HG03095 (cell line): ENCODE measurements around the gene BSPRY.

Source experiments
- ATAC-seq: cut with Tn5 transposase; IDR thresholded peaks from one replicate; pipeline ENCODE4 v1.9.1; 2021; ENCODE audit warnings: moderate library complexity; ENCODE audit not compliant: unreplicated experiment

BSPRY gene

DNA sequence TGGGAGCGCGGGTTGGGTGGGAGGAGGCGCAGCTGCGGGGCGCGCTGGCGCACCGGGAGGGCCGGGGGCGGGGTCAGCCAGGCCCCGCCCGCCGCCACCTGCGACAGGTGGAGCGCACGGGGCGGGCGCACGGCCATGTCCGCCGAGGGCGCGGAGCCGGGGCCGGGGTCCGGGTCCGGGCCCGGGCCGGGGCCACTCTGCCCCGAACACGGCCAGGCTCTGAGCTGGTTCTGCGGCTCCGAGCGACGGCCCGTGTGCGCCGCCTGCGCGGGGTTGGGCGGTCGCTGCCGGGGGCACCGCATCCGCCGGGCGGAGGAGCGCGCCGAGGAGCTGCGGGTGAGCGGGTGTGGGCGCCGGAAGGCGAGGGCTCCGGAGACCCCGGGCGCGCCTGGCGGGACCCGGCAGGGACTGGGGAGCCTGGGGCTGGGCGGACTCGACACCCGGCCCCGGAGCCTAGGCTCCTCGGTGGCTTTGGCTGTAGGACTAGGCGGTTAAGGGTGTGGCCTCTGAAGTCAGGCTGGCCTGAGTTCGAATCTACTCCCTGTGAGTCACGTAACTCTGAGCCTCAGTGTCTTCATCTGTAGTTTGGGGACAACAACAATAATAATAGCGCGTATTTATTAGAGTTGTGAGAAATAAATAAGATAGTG is at the start of gene BSPRY:
Gene BSPRY, plus strand, starts transcription at position 97 of the 650 bp plus-strand sequence. Its CDS starts 39 bp downstream, at position 136.
- no peak for ATAC-seq

DNA sequence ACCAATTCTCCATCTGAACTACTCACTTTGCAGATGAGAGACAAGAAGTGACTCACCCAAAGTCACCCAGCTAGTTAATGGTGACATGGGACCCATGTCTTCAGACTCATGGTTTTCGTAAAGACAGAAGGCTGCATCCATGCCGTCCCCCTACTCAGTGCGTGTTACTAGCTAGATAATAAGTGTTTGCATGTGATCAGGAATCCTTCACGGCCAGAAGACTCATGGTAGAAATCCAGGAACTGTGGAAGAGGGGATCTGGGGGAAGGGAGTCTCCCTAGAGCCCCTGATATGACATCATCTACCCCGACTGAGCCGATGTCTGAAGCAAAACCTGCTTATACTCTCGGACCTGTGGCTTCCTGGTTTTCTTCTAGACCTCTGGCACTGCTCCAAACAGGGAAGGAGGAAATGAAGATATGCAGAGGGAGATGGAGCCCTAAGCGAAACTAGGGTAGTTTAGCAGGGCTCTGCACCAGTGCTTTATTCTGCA is 49.5 kb upstream of the BSPRY start:
- ATAC-seq: no peak

DNA sequence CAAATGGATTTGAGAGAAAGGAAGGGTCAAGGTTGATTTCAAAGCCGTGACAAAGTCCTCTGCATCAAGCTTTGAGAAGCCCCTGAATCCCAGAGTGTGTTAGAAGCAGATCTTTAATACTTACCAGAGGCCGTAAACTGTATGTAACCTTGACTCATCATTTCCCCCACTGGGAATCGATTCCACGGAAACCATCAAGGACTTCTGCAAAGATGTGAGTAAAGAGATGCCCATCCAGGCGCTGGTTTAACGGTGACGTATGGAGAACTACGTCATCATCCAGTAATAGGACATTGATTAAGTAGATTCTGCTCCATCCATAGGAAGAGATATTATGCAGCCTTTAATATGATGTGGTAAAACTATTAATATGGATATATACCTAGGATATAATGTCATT is 47.8 kb upstream of the BSPRY start:
- no peak for ATAC-seq

DNA sequence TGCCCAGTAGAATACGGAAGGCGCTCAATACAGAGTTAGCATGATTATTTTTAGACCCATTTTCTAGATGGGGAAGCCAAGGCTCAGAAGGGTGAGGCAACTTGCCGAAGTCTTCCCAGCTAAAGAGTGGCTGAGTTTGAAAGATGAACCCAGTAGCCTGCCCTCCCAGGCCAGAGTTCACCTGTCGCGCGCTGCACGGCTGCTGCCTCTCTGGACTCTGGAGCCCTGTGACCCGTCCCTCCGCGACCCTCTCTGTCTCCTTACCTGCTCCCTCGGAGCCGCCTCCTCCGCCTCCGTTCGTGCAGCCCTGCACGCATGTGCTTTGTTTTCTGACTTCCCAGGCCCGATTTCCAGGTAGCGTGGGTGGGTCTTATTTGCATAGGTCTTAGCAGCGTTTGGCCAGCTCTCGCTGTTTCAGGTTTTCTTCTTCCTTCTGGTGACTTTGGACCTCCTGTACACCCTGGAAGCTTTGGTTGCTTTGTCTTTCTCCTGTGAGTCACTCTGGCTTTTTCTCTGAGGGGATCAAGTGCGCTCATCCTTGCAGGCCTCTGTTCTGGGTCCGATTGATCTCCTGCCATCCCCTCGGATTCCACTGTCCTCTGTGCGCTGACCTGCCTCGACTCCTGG is 46.4 kb upstream of the BSPRY start, which contains the start of gene RNF183:
Gene RNF183, minus strand, starts transcription at position 585 of the 627 bp plus-strand sequence. CDS start 5,192 bp downstream, outside the sequence.
- ATAC-seq: no peak

DNA sequence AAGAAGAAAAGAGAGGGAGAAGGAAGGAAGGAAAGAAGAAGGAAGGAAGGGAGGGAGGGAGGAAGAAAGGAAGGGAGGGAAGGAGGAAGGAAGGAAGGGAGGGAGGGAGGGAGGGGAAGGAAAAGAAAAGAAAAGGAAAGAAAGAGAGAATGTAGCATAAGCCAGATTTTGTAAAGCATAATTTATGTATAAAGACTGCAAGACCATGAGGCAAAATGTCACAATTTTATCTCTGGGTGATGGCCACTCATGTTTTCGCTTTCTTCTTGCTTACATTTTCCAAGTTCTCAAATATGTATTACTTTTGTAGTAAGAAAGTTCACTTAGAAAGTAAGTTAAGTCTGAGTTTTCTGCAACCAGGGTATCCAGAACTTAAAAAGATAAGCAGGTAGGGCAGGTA is 42.8 kb upstream of the BSPRY start:
- no peak for ATAC-seq

DNA sequence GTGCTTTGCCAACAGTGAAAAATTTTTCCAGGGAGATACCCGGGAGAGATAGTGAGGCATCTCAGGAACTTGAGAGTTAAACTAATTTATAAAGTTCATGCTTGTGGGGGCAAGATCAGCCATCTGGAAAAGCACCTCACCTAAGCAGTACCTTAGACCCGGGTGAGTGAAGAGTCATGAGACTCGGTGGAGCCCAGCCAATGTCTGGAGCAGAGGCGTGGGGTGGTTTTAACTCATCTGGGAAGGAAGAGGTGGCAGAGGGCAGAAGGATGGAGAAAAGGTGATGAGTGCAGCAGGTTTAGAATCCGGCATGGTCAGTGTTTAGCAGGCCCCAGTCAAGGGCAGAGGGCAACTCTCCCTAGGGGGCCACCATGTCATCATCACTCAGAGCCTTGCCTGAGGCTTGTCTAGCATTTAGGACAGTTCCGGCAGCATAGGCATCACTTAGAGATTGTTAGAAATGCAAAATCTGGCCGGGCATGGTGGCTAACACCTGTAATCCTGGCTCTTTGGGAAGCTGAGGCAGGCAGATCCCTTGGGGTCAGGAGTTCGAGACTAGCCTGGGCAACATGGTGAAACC is 41.9 kb upstream of the BSPRY start:
- ATAC-seq: no peak

DNA sequence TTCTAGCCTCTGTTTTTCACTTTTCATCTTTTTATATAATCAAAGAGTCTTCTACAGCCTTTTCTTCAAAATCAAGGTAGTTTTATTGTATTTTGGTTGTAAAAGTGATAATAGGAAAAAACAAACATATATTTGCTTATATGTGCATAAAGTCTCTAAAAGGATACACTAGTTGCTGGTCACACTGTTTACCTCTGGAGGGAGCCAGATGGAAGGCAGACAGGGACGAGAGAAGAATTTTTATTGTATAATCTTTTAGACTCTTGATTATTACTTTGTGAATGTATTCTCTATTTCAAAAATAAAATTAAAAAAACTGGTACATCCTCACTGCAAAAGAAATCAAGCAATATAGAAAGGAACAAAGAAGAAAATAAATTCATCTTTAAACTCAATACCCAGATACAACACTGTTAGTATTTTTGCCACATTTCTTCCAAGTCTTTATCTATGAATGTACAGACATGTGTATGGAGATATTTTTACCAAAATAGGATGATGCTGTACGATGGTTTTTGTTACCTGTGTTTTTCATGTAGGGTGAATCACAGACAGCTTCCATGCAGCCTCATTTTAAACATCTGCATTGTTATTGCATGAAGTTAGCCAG is 40.0 kb upstream of the BSPRY start:
- ATAC-seq: no peak

DNA sequence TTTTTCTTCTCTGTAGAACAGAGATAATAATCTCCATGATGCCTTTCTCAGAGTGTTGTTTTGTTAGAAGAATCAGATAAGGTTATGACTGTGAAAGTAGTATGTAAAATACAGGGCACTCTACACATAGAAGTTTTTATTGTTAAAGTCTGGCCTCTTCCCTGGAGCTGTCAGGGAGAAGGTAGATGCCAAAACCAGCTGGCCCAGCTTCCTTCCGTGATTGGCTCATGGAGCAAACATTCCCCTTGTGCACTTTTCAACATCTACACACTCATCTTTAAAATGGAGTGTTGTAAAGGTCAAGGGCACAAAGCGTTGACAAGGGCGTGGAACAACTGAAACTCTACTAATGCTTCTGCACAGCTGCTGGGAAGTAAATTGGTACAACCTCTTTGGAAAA is 38.8 kb upstream of the BSPRY start:
- no peak for ATAC-seq

DNA sequence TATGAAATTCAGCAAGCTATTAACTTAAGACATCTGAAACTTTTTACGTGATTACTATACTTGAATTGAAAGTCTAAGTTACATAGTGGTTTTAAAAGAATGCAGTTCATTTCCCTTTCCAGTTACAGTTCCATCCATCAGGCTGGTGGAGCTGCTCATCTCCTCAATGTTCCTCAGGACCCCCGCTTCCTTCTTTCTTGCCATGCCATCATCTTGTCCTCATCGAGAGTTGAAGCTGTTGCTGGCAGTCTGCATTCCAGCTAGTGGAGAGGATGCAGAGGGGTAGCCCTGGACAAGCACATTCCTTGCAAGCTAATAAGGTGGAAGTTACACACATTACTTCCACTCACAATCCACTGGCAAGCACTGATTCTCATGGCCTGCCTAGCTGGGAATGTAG is 37.4 kb upstream of the BSPRY start:
- ATAC-seq: no peak

DNA sequence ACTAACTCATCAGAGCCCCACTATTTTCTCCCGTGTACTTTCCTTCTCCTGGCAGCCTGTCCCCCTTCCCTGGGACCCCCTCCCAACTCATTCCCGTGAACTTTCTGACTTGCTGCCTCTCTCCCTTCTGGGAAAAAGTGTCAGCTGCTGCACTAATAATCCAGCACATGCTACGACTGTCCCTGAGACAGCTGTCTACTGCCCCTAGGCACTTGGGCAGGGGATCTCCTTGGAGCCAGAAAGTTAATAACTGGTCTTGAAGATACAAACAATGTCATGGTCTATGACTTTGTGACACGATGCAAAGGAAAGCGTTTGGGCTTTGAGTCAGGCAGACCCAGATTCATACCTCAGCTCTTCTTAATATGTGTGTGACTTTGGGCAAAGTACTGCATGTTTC is 36.1 kb upstream of the BSPRY start:
- ATAC-seq: no peak

DNA sequence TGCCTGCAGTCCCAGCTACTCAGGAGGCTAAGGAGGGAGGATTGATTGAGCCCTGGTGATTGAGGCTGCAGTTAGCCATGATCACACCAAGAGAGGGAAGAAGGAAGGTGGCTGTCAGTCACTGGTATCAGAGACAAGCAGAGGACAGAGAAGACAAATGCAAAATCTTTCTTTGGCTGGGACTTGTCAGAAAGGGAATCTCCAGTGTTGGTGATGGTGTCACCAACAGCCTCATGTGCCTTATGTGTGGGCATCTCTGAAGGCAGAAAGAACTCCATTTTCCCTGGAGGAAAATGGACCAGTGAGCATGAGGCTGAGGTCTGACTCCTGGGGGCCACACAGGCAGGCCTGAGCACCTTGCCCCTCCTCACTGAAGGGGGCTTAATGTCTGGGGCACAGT is 34.1 kb upstream of the BSPRY start:
- ATAC-seq: no peak

DNA sequence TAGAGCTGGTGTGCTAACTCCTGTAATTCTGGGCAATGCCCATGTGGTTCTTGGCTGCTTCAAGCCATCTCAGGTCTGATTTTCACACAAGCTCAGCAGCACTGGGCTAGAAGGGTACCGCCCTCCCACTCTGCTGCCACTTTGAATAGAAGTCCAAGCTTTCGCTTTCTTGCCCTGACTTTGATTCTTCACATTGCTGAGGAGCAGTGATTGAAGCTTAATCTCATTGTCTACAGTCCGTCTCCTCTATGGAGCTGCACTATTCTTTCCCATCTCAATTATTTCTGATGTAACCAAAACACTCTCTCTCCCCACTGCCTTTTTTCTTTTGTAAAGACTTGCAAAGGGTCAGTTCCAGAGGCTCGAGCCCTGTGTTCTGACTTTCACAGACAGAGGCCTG is 33.3 kb upstream of the BSPRY start:
- ATAC-seq: no peak

DNA sequence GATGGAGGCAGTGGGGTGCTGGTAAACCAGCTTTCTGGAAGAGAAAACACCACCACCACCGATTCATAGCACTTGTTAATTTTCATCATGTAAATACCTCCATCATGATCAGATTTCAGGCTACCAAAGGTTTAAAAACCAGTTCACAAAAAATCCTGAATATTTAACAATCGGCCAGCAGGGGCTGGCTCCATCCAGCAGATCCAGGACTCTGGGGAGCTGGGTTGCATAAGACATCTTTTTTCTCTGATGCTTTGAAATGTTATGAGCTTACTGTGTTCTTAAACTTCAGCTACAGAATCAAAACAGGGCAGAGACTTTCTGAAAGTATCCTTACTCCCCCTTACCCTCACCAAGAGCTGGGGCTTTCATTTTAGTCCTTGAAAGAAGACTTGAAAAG is 31.6 kb upstream of the BSPRY start:
- ATAC-seq: no peak

DNA sequence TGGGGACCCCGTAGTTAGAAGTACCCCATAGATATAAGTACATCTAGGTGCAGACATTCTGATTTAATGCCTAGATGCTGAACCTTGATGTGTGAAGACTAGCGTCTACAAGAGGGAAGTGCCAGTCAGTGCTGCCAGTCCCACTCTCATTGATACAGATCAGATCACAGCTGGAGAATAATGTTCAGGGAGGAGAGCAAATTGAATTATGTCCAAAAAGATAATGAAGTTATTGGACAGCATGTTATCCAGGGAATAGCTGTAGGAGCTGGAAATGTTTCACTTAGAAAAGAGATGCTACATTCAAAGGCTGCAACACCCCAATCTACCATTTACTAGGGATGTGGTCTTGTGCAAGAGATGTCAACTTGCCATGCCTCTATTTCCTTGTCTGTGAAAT is 30.3 kb upstream of the BSPRY start:
- no peak for ATAC-seq

DNA sequence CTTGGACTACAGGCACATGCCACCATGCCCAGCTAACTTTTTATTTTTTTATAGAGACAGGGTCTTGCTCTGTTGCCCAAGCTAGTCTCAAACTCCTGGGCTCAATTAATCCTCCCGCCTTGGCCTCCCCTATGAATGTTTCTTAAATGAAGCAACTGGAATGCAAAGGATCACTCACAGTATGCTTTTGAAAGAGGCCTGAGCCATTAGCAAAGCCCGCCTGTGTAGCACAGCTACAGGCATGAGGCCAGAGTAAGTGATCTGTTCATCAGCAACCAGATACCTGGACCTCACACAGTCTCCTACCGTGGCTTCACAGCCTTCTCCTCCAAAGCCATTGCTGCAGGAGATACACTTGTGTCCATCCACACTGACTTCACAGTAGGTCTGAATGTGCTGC is 29.3 kb upstream of the BSPRY start:
- no peak for ATAC-seq

DNA sequence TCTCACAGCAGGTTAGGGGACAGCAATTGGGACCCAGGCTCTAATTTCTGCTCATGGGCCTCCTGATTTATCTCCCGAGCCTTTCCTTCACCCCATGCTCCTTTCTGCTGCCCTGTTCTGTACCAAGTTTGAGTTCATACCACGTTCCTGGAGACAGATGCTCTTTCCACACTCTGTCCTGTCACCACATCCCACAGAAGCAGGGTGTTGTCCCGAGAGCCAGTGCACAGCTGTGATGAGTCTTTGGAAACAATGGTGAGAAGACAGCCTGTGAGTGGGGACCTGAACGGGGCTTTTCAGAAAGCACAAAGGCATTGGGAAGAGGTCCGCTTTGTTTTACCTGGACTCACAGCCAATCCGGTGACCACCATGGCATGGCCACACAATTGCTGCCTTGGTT is 26.7 kb upstream of the BSPRY start:
- no peak for ATAC-seq

DNA sequence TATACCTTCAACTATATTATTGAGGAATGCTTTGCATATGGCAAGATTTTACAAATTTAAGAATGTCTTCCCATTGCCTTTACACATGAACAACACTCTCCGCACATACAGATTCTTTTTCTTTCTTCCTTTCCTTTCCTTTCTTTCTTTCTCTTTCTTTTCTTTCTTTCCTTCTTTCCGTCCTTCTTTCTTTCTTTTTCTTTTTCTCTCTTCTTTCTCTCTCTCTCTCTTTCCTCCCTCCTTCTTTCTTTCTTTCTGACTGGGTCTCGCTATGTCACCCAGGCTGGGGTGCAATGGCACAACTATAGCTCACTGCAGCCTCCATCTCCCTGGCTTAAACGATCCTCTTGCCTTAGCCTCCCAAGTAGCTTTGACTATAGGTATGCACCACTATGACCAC is 23.1 kb upstream of the BSPRY start:
- ATAC-seq: no peak

DNA sequence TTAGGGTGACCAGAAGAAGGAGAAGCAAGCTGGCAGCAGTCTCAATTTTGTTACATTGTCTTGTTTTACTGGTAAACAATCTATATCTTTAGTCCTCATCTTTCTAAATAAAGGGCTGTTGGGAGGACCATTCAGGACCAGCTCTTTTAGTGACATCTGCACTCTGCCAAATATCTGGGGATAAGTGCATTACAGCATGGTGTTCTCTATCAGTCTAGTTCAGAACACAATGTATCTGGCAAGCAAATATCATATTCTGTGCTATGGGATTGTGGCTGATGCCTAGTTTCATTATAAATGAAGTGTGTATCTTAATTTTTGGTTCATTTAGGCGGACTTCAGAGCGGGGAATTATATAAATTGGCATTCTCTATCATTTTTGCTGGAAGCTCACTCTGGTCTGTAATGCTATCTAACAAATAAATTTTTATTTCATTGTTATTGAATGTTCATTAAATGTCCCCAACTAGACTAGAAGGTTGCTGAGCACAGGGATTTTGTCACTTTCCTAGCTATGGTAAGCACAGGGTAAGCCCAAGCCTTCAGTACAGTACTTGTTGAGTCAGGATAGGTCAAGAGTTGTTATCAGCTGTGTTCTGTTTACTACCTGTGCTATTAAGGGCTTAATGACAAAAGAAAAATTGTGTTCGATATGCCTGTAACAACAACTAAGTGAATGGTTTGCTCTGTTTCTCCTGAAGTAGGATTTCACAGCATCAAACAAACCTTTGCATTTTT is 21.1 kb upstream of the BSPRY start:
- ATAC-seq: no peak

DNA sequence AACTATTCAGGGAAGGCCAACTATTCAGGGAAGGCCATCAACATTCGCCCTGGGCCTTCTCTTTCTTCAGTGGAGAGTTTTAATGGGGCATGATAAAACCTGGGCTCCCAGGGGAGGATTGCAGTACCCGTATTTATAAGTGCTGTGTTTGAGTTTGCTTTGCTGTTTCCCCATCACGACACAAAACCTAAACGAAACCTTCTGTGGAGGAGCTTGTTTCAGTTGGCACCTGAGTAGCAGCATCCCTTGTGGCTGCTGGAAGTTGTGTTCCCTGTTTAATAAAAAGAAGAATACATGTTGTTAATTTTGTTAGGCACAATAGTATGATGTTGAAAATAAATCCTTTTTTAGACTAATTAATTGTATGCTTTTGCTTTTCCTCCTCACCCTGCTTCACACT is 17.6 kb upstream of the BSPRY start:
- ATAC-seq: no peak

DNA sequence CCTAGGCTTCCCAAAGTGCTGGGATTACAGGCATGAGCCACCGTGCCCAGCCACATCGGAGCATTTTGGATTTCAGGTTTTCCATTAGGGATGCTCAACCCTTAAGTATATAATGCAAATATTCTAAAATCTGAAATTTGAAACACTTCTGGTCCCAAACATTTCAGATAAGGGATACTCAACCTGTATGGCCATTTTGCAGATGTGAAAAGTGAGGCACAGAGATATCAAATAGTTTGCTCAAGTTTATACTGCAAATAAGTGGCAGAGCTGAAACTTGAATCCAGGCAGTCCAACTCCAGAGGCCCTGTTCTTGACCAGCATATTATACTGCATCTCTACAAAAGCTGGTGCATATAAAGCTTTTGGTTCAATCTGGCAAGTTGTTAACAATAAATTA is 11.6 kb upstream of the BSPRY start:
- no peak for ATAC-seq

DNA sequence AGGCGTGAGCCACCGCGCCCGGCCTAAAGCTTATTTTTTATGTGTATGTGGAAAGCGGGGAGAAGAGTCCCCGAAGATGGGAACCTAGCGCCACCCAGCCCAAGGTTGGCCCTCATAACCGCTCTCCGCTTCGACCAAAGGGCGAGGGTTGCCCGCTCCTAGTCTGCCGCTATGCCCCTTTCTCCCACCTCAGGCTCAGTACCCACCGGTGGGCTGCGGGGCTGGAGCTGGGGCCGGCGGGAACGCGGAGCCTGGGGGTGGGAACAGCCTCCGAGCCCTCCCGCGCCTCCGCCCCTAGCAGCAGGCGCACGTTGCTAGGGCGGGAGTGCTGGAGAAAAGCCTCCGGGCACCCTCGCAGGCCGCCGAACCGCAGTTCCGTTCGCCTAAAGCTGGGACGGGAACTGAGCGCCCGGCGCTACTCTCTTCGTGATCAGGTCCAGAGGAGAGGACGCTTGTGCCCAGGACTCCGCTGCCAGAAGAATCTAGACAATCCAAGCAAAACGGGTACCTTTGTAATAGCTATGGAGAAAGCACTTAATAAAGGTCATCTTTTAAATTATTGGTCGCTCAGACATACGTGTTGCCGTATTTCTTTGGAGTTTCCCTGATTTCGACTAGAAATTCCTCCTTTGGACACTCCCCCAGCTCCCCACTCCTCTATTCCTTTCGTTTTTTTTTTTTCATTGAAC is 9.2 kb upstream of the BSPRY start, which contains the start of gene WDR31:
Gene WDR31, minus strand, starts transcription at position 265 of the 689 bp plus-strand sequence. CDS start 8,253 bp downstream, outside the sequence.
- ATAC-seq: peak; percentile 98
